Brain pericyte (primary cell): ENCODE results near the gene TCHH.
"Not testable (repeated sequence)": the region's sequence is repeated elsewhere in the genome, so short reads cannot be mapped to it uniquely, and the experiment has no call there.

Source experiments
- DNase-seq: peaks from one replicate; pipeline ENCODE4 v3.0.0-alpha.2; 2012; ENCODE audit warnings: low read depth, low spot score

The TCHH gene

GRCh38 chr1:152111515-152111968, 3.7 kb downstream of the TCHH start:
- DNase-seq = no peak

- no peak for DNase-seq
Observed at GRCh38 chr1:152110860-152111514, 4.3 kb downstream of the TCHH start.

GRCh38 chr1:152110365-152110859, 4.8 kb downstream of the TCHH start:
- DNase-seq = no peak

GRCh38 chr1:152109998-152110294, 5.3 kb downstream of the TCHH start:
- no peak for DNase-seq

- DNase-seq = no peak
Observed at GRCh38 chr1:152109231-152109997, 5.8 kb downstream of the TCHH start.

- DNase-seq = no peak
Observed at GRCh38 chr1:152108882-152109222, 6.4 kb downstream of the TCHH start.

- no peak for DNase-seq
Observed at GRCh38 chr1:152107984-152108881, 7.0 kb downstream of the TCHH start.

GRCh38 chr1:152107031-152107983, 7.9 kb downstream of the TCHH start:
- no peak for DNase-seq

GRCh38 chr1:152104854-152105253, 10.4 kb downstream of the TCHH start:
- DNase-seq = no peak

- DNase-seq = no peak
Observed at GRCh38 chr1:152096931-152097330, 18.3 kb downstream of the TCHH start.

GRCh38 chr1:152089014-152089674, 26.1 kb downstream of the TCHH start, which contains the start of gene TCHHL1:
TSS of gene TCHHL1 (minus strand) at chr1:152089064. CDS start at chr1:152088143, 921 bp downstream.
- DNase-seq = no peak

- no peak for DNase-seq
Observed at GRCh38 chr1:152086760-152087159, 28.5 kb downstream of the TCHH start.

GRCh38 chr1:152084853-152085252, 30.4 kb downstream of the TCHH start:
- no peak for DNase-seq

- DNase-seq = not testable (repeated sequence)
Observed at GRCh38 chr1:152081026-152081425, 34.2 kb downstream of the TCHH start.

GRCh38 chr1:152080494-152080893, 34.8 kb downstream of the TCHH start:
- DNase-seq = not testable (repeated sequence)

- no peak for DNase-seq
Observed at GRCh38 chr1:152078831-152079441, 36.3 kb downstream of the TCHH start.

GRCh38 chr1:152072311-152072710, 42.9 kb downstream of the TCHH start:
- DNase-seq = no peak

- DNase-seq = no peak
Observed at GRCh38 chr1:152071123-152071522, 44.1 kb downstream of the TCHH start.

- no peak for DNase-seq
Observed at GRCh38 chr1:152067929-152068328, 47.3 kb downstream of the TCHH start.

GRCh38 chr1:152067150-152067549, 48.1 kb downstream of the TCHH start:
- no peak for DNase-seq
